Fibroblast of pulmonary artery (primary cell): ENCODE data around the gene ABCD2.
A peak's percentile ranks its signal among the peaks of the same experiment; 100 is the strongest.

Experiments used
- DNase-seq: peaks from one replicate; pipeline ENCODE4 v3.0.0-alpha.2; 2010; ENCODE audit warnings: low read depth
- H3K4me3 ChIP-seq: replicated peaks from 2 replicates; pipeline ENCODE4 v1.5.1; 2011; ENCODE audit warnings: low read depth, mild to moderate bottlenecking, control low read depth, low read length, moderate library complexity
- CTCF ChIP-seq: IDR thresholded peaks from 2 replicates; pipeline ENCODE4 v1.5.1; 2011; ENCODE audit warnings: mild to moderate bottlenecking, control low read depth, low read length, inconsistent platforms; ENCODE audit errors: missing control alignments

ABCD2 gene

GRCh38 chr12:39613525-39613924, 6.1 kb downstream of the ABCD2 start:
- H3K4me3 ChIP-seq: no peak overlapping the region
- no peak for DNase-seq
- TF ChIP-seq CTCF: no peak

- no peak for TF ChIP-seq CTCF
- H3K4me3 ChIP-seq: no peak overlapping the region
- no peak for DNase-seq
Observed at GRCh38 chr12:39612250-39612649, 7.4 kb downstream of the ABCD2 start.

GRCh38 chr12:39611818-39612217, 7.8 kb downstream of the ABCD2 start:
- no peak for TF ChIP-seq CTCF

GRCh38 chr12:39610436-39611025, 9.1 kb downstream of the ABCD2 start:
- no peak for DNase-seq
- no peak overlapping the region for H3K4me3 ChIP-seq
- TF ChIP-seq CTCF: no peak

More at GRCh38 chr12:39611818-39612217, 7.8 kb downstream of the ABCD2 start:
- H3K4me3 ChIP-seq: no peak overlapping the region
- DNase-seq: no peak

- no peak for DNase-seq
- TF ChIP-seq CTCF: no peak
Observed at GRCh38 chr12:39606712-39607423, 12.7 kb downstream of the ABCD2 start.

GRCh38 chr12:39605996-39606395, 13.6 kb downstream of the ABCD2 start:
- peak; percentile 63 for DNase-seq
- TF ChIP-seq CTCF: no peak
- H3K4me3 ChIP-seq: no peak overlapping the region

More at GRCh38 chr12:39606712-39607423, 12.7 kb downstream of the ABCD2 start:
- no peak overlapping the region for H3K4me3 ChIP-seq
